Liver (tissue), 9 donors: ENCODE results near the gene LONRF2. TPM values are rescaled to one million over a fixed set of nuclear protein-coding genes. Genes with fewer than 3 reads are reported as not detected.

Source experiments
- DNase-seq: peaks from one replicate; pipeline ENCODE4 v3.0.0-alpha.2; 2017; ENCODE audit warnings: low spot score
- H3K27ac ChIP-seq, 2 donors: one replicate each; pipeline ENCODE4 v1.7.0; 2013; ENCODE audit warnings: inconsistent platforms in 2 of 2, low read length in 2 of 2, control low read depth in 1 of 2, low read depth in 1 of 2, mild to moderate bottlenecking in 1 of 2
- H3K27me3 ChIP-seq, 4 donors: one replicate each; pipeline versions ENCODE4 v1.6.1 to v1.7.0; 2013; ENCODE audit warnings: low read length in 3 of 4, inconsistent platforms in 1 of 4, mild to moderate bottlenecking in 1 of 4, moderate library complexity in 1 of 4; ENCODE audit not compliant: control insufficient read depth in 4 of 4, insufficient read depth in 4 of 4
- H3K36me3 ChIP-seq, 4 donors: one replicate each; pipeline versions ENCODE4 v1.6.1 to v1.7.0; 2013; ENCODE audit warnings: low read length in 3 of 4, mild to moderate bottlenecking in 3 of 4, low read depth in 1 of 4, moderate library complexity in 1 of 4; ENCODE audit not compliant: control insufficient read depth in 4 of 4, insufficient read depth in 3 of 4
- H3K4me1 ChIP-seq, 4 donors: one replicate each; pipeline versions ENCODE4 v1.6.1 to v1.7.0; 2013; ENCODE audit warnings: low read length in 3 of 4, mild to moderate bottlenecking in 3 of 4, moderate library complexity in 1 of 4; ENCODE audit not compliant: control insufficient read depth in 4 of 4, insufficient read depth in 4 of 4
- H3K4me3 ChIP-seq, 3 donors: one replicate each; pipeline versions ENCODE4 v1.6.1 to v1.7.0; 2013; ENCODE audit warnings: low read length in 3 of 3, control low read depth in 1 of 3, low read depth in 1 of 3, mild to moderate bottlenecking in 1 of 3
- H3K9ac ChIP-seq, 2 donors: one replicate each; pipeline ENCODE4 v1.7.0; 2013; ENCODE audit warnings: low read length in 2 of 2, mild to moderate bottlenecking in 2 of 2, moderate library complexity in 2 of 2, control low read depth in 1 of 2, low read depth in 1 of 2
- H3K9me3 ChIP-seq, 4 donors: one replicate each; pipeline versions ENCODE4 v1.6.1 to v1.7.0; 2013; ENCODE audit warnings: low read length in 3 of 4; ENCODE audit not compliant: control insufficient read depth in 4 of 4
- EGR1 ChIP-seq, 2 donors: IDR thresholded peaks; 2 replicates each; pipeline ENCODE4 v1.6.1; 2016 to 2018; ENCODE audit warnings: antibody characterized with exemption in 2 of 2, low read depth in 2 of 2
- FOXA1 ChIP-seq: IDR thresholded peaks from 2 replicates; pipeline ENCODE4 v1.6.1; 2016; ENCODE audit warnings: antibody characterized with exemption
- FOXA2 ChIP-seq: IDR thresholded peaks from 2 replicates; pipeline ENCODE4 v1.6.1; 2016; ENCODE audit warnings: antibody characterized with exemption
- GABPA ChIP-seq, 2 donors: IDR thresholded peaks in 1 of 2; conservative IDR thresholded peaks in 1 of 2; 2 replicates each; pipeline ENCODE4 v1.6.1; 2016; ENCODE audit warnings: antibody characterized with exemption in 2 of 2, mild to moderate bottlenecking in 1 of 2, moderate library complexity in 1 of 2
- HNF4A ChIP-seq, 2 donors: conservative IDR thresholded peaks; 2 replicates each; pipeline ENCODE4 v1.6.1; 2016; ENCODE audit warnings: antibody characterized with exemption in 2 of 2, mild to moderate bottlenecking in 2 of 2
- HNF4G ChIP-seq: IDR thresholded peaks from 2 replicates; pipeline ENCODE4 v1.6.1; 2016; ENCODE audit warnings: antibody characterized with exemption
- JUND ChIP-seq, 2 donors: IDR thresholded peaks; 2 replicates each; pipeline ENCODE4 v1.6.1; 2016; ENCODE audit warnings: antibody characterized with exemption in 2 of 2
- NR2F2 ChIP-seq: IDR thresholded peaks from 2 replicates; pipeline ENCODE4 v1.6.1; 2016; ENCODE audit warnings: antibody characterized with exemption
- RAD21 ChIP-seq, 2 donors: IDR thresholded peaks; 2 replicates each; pipeline ENCODE4 v1.6.1; 2016; ENCODE audit warnings: antibody characterized with exemption in 2 of 2, mild to moderate bottlenecking in 2 of 2
- RXRA ChIP-seq, 2 donors: IDR thresholded peaks; 2 replicates each; pipeline ENCODE4 v1.6.1; 2017 to 2018; ENCODE audit warnings: antibody characterized with exemption in 2 of 2, mild to moderate bottlenecking in 1 of 2
- SP1 ChIP-seq: IDR thresholded peaks from 2 replicates; pipeline ENCODE4 v1.6.1; 2018; ENCODE audit warnings: antibody characterized with exemption, mild to moderate bottlenecking
- TAF1 ChIP-seq: conservative IDR thresholded peaks from 2 replicates; pipeline ENCODE4 v1.6.1; 2016; ENCODE audit warnings: antibody characterized with exemption, mild to moderate bottlenecking
- YY1 ChIP-seq: IDR thresholded peaks from 2 replicates; pipeline ENCODE4 v1.6.1; 2016; ENCODE audit warnings: antibody characterized with exemption, mild to moderate bottlenecking
- WGBS: extraction: QIAGEN DNeasy Blood & Tissue Kit; methylation state at CpG from one replicate; pipeline ENCODE4 v1.1.7; 2013; 5-methylcytosine and 5-hydroxymethylcytosine counted together
- polyA plus RNA-seq, 2 donors: library from polyadenylated mRNA; stranded (reverse) in 1 of 2; unstranded in 1 of 2; fragments of 200-250 nt in 1 of 2; fragments of >200 nt in 1 of 2; fragmentation: Nextera tagmentation in 1 of 2; extraction: Ambion mirVana in 1 of 2; gene quantifications; one replicate each; pipeline versions ENCODE4 v1.2.1 to v1.2.3, GENCODE V29; 2013 to 2015
- total RNA-seq, 2 donors: library from RNA; depleted of rRNA; stranded (reverse); fragments of >200 nt; gene quantifications; one replicate each; pipeline ENCODE4 v1.2.3, GENCODE V29; 2014
- TF ChIP-seq, protein P1 (sequence below): fragments of 150-350 bp; IDR thresholded peaks from 2 replicates; pipeline ENCODE4 v1.5.1; 2017; ENCODE audit warnings: improper control_type of control experiment, low read depth, low read length; ENCODE audit not compliant: missing input control
- TF ChIP-seq, protein P2 (sequence below): IDR thresholded peaks from 2 replicates; pipeline ENCODE4 v1.6.1; 2016; ENCODE audit warnings: antibody characterized with exemption
- TF ChIP-seq, protein P3 (sequence below): IDR thresholded peaks from 2 replicates; pipeline ENCODE4 v1.6.1; 2016; ENCODE audit warnings: antibody characterized with exemption
- TF ChIP-seq, protein P4 (sequence below): IDR thresholded peaks from 2 replicates; pipeline ENCODE4 v1.6.1; 2016; ENCODE audit warnings: antibody characterized with exemption
- donor health status: healthy.
- donor health status: healthy.
- donor health status: healthy.
- donor health status: healthy.
- donor health status: healthy.

Gene LONRF2
- total and polyA plus RNA-seq, 4 donors = 0.06 to 3.7 (median 0.24) TPM

DNA sequence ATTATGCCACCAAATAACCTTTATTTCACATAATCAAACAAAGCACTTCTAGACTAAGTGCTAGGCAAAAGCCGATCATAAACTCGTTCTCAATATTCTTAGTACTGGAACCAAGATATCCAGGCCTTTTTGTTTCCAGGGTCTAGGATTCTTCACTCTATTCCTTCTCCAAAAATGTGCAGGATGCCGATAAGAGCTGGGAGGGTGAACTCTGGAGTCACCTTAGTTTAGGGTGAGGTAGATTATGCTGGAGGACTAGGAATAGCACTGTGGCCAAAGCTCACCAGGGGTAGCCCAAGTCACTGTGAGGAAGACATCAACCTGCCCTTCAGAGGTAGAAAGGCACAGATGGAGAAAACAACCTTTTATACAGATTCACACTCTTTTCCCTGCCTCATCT lies 37.3 kb downstream of the LONRF2 start:
- no peaks in the 10 kb centered on the region for H3K27me3 ChIP-seq
- WGBS = 62% methylated on average over 3 of the region's 3 CpGs
- peak overlapping the region in 1 of 2 donors; percentile 73 for H3K27ac ChIP-seq
- no peak for DNase-seq
- H3K4me3 ChIP-seq = no peak overlapping the region
- peaks cover 6 to 17% (median 8%) of the 10 kb centered on the region in 4 donors for H3K4me1 ChIP-seq
- no peak for TF ChIP-seq FOXA1
- TF ChIP-seq, protein P1, sequence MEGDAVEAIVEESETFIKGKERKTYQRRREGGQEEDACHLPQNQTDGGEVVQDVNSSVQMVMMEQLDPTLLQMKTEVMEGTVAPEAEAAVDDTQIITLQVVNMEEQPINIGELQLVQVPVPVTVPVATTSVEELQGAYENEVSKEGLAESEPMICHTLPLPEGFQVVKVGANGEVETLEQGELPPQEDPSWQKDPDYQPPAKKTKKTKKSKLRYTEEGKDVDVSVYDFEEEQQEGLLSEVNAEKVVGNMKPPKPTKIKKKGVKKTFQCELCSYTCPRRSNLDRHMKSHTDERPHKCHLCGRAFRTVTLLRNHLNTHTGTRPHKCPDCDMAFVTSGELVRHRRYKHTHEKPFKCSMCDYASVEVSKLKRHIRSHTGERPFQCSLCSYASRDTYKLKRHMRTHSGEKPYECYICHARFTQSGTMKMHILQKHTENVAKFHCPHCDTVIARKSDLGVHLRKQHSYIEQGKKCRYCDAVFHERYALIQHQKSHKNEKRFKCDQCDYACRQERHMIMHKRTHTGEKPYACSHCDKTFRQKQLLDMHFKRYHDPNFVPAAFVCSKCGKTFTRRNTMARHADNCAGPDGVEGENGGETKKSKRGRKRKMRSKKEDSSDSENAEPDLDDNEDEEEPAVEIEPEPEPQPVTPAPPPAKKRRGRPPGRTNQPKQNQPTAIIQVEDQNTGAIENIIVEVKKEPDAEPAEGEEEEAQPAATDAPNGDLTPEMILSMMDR = no peak
- TF ChIP-seq, protein P2, sequence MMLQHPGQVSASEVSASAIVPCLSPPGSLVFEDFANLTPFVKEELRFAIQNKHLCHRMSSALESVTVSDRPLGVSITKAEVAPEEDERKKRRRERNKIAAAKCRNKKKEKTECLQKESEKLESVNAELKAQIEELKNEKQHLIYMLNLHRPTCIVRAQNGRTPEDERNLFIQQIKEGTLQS = no peak
- TF ChIP-seq FOXA2 = no peak
- no peak for TF ChIP-seq TAF1
- TF ChIP-seq RAD21 (IDR thresholded peaks at IDR 0.05) = no peak
- TF ChIP-seq HNF4G = no peak
- TF ChIP-seq NR2F2 = no peak
- TF ChIP-seq, protein P3, sequence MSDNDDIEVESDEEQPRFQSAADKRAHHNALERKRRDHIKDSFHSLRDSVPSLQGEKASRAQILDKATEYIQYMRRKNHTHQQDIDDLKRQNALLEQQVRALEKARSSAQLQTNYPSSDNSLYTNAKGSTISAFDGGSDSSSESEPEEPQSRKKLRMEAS = no peak
- no peak for TF ChIP-seq GABPA (IDR thresholded peaks at IDR 0.05 in 1 of 2, conservative IDR thresholded peaks at IDR 0.05 in 1 of 2)
- no peak for TF ChIP-seq JUND (IDR thresholded peaks at IDR 0.05)
- no peak for TF ChIP-seq EGR1 (IDR thresholded peaks at IDR 0.05; ENCODE audit: low read depth in 2 of 2)
- TF ChIP-seq HNF4A (conservative IDR thresholded peaks at IDR 0.05) = no peak
- TF ChIP-seq RXRA (IDR thresholded peaks at IDR 0.05) = no peak
- no peak for TF ChIP-seq YY1
- TF ChIP-seq SP1 = no peak
- TF ChIP-seq, protein P4, sequence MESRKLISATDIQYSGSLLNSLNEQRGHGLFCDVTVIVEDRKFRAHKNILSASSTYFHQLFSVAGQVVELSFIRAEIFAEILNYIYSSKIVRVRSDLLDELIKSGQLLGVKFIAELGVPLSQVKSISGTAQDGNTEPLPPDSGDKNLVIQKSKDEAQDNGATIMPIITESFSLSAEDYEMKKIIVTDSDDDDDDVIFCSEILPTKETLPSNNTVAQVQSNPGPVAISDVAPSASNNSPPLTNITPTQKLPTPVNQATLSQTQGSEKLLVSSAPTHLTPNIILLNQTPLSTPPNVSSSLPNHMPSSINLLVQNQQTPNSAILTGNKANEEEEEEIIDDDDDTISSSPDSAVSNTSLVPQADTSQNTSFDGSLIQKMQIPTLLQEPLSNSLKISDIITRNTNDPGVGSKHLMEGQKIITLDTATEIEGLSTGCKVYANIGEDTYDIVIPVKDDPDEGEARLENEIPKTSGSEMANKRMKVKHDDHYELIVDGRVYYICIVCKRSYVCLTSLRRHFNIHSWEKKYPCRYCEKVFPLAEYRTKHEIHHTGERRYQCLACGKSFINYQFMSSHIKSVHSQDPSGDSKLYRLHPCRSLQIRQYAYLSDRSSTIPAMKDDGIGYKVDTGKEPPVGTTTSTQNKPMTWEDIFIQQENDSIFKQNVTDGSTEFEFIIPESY = no peak
- no peak overlapping the region for H3K9ac ChIP-seq
- no peaks in the 10 kb centered on the region for H3K36me3 ChIP-seq
- H3K9me3 ChIP-seq = no peaks in the 10 kb centered on the region

DNA sequence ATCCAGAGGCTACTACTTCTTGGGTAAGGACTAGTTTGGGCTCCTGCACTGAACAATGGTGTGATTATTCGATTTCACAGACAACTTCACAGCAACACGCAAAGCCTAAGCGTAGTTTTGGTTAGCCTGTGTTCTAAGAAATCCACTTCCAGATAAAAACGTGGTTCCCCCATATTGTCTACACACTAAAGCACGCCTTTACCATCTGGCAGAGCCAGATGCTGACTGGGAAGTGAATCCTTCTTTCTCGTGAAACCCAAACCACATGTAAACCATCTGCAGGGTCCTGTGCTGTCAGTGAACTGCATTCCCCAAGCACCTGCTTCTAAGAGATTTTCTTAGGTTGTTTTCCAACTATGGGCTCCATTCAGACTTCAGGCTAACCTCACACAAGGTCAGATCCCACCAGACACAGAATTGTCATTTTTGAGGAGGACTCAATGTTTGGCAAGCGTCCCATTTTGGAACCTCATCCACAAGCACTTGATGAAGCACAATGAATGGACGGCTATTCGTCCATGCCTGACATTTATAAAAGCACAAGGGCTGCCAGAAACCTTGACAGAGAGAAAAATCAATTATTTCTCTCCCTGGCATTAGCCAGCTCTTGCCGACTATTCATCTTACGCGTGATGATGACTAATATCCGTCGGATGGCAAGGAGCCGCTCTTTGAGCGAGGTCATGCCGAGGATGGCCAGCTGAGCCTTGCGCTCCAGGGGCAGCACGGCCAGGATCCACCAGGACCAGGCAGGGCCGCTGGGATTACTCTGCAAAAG lies 38.4 kb downstream of the LONRF2 start:
- no peaks in the 10 kb centered on the region for H3K36me3 ChIP-seq
- H3K27me3 ChIP-seq = no peaks in the 10 kb centered on the region
- H3K4me1 ChIP-seq = peaks cover 6 to 17% (median 8%) of the 10 kb centered on the region in 4 donors
- H3K4me3 ChIP-seq = no peak overlapping the region
- H3K27ac ChIP-seq = no peak overlapping the region
- DNase-seq = no peak
- H3K9me3 ChIP-seq = no peaks in the 10 kb centered on the region
- 63% methylated on average over 20 of the region's 20 CpGs for WGBS
- no peak for TF ChIP-seq RAD21 (IDR thresholded peaks at IDR 0.05)
- TF ChIP-seq JUND (IDR thresholded peaks at IDR 0.05) = peak in 1 of 2 donors; percentile 24
- H3K9ac ChIP-seq = no peak overlapping the region
